ENCODE measurements around the gene EIF2AK3. TPM values are rescaled to one million over a fixed set of nuclear protein-coding genes. Genes with fewer than 3 reads are reported as not detected.
A peak's percentile ranks its signal among the peaks of the same experiment; 100 is the strongest.
"Not testable (repeated sequence)": the region's sequence is repeated elsewhere in the genome, so short reads cannot be mapped to it uniquely, and the experiment has no call there.

EIF2AK3 gene
- polyA plus RNA-seq, 2 donors: 2.5 to 5.7 TPM

DNA sequence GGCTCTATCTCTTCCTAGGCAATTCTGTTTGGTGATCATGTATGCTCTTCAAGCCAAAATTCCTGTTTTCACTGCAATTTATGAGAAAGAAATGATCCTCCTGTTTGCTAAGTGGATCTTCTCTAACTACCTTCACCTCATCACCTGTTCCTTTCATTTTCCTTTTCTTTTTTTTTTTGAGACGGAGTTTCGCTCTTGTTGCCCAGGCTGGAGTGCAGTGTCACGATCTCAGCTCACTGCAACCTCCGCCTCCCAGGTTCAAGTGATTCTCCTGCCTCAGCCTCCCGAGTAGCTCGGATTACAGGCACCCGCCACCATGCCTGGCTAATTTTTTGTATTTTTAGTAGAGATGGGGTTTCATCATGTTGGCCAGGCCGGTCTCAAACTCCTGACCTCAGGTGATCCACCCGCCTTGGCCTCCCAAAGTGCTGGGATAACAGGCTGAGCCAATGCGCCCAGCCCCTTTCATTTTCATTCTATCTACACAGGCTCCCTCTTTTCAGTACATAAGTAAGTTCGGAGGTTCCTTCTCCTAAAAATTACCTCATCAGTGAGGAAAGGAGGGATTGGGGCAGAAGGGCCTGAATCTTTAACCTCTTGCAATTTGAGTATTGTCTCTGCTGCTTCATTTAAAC is 3.3 kb downstream of the EIF2AK3 start:
- H3K27ac ChIP-seq (ENCODE audit: low read depth in 2 of 2, low read length in 1 of 2); H3K27me3 ChIP-seq (ENCODE audit: control insufficient read depth in 1 of 2, insufficient read depth in 2 of 2, low read length in 2 of 2); H3K9me3 ChIP-seq (ENCODE audit: control insufficient read depth in 2 of 2, insufficient read depth in 1 of 2, low read depth in 1 of 2, low read length in 1 of 2); H3K36me3 ChIP-seq (ENCODE audit: control insufficient read depth in 2 of 2, insufficient read depth in 2 of 2, low read length in 1 of 2); H3K4me1 ChIP-seq (ENCODE audit: control insufficient read depth in 2 of 2, insufficient read depth in 2 of 2, low read length in 1 of 2); H3K4me3 ChIP-seq (ENCODE audit: low read depth in 1 of 2, low read length in 2 of 2): not testable (repeated sequence)
- WGBS, 2 donors: 88 to 95% methylated on average over 11 of the region's 11 CpGs

DNA sequence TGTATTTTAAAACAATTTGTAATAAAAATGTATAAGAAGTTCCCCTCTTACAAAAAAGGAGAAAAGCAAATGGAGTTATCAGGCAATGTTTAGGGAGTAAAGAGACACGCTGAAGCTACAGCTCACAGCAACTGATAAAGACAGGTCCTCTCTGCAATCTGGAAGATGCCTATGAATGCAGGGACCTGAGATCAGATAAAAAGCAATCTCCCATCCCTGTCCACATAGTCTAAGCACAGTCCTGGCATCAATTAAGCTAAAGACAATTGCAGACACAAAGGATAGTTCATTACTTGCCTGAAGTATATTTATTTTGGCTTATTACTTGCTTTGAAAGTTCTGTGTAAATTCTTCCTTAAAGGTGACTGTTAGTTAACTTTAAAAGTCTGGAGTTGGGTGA is 5.0 kb downstream of the EIF2AK3 start:
- H3K36me3 ChIP-seq (ENCODE audit: control insufficient read depth in 2 of 2, insufficient read depth in 2 of 2, low read length in 1 of 2): no peaks in the 10 kb centered on the region
- no peak overlapping the region for H3K4me3 ChIP-seq (ENCODE audit: low read depth in 1 of 2, low read length in 2 of 2)
- H3K27me3 ChIP-seq (ENCODE audit: control insufficient read depth in 1 of 2, insufficient read depth in 2 of 2, low read length in 2 of 2): no peaks in the 10 kb centered on the region
- peaks cover 0 to 6% of the 10 kb centered on the region in 2 donors for H3K4me1 ChIP-seq (ENCODE audit: control insufficient read depth in 2 of 2, insufficient read depth in 2 of 2, low read length in 1 of 2)
- no peak overlapping the region for H3K27ac ChIP-seq (ENCODE audit: low read depth in 2 of 2, low read length in 1 of 2)
- WGBS, 2 donors: 50 to 63% methylated on average over 1 of the region's 1 CpG
- no peaks in the 10 kb centered on the region for H3K9me3 ChIP-seq (ENCODE audit: control insufficient read depth in 2 of 2, insufficient read depth in 1 of 2, low read depth in 1 of 2, low read length in 1 of 2)

DNA sequence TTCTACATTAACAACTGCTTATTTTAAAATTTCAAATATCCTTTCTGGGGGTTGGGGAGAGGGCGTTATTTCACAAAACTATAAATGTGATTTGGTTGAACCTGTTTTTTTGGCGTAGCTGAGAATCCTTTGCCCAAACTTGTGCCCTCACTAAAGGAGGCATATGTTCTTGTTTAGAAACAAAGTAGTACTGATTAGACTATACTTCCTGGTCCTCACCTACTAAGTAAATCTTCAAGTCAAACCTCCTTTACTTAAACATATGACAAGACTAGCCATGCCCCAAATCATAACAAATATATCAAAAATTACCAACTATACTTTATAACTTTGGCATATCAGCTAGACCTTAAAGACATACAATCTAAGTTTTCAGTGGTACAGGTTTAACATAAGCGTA is 5.8 kb downstream of the EIF2AK3 start:
- Histone ChIP-seq H3K4me3 (ENCODE audit: low read depth in 1 of 2, low read length in 2 of 2) (no peak overlapping the region), H3K36me3 (ENCODE audit: control insufficient read depth in 2 of 2, insufficient read depth in 2 of 2, low read length in 1 of 2) (no peaks in the 10 kb centered on the region), H3K4me1 (ENCODE audit: control insufficient read depth in 2 of 2, insufficient read depth in 2 of 2, low read length in 1 of 2) (peaks cover 0 to 6% of the 10 kb centered on the region in 2 donors), H3K27me3 (ENCODE audit: control insufficient read depth in 1 of 2, insufficient read depth in 2 of 2, low read length in 2 of 2) (no peaks in the 10 kb centered on the region), H3K9me3 (ENCODE audit: control insufficient read depth in 2 of 2, insufficient read depth in 1 of 2, low read depth in 1 of 2, low read length in 1 of 2) (no peaks in the 10 kb centered on the region), H3K27ac (ENCODE audit: low read depth in 2 of 2, low read length in 1 of 2) (no peak overlapping the region)
- 67% methylated on average over 3 of the region's 3 CpGs for WGBS, 2 donors

DNA sequence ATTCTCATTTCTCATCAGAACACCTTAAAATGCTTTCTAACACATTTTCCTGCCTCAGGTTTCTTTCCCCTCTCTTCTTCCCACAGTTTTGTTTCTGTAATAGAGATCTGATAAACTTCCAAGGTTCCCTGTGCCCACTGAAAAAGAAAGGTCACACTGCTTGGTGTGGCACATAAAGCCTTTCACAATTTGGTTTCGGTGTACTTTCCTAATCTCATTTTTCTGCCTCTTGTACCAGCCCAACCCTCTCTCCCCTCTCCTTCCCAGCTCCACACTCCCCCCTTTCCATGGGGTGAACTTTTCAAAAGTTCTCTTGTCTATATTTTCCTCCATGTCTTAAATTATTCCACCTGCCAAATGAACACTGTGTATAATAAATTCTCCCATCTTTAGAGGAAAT is 7.2 kb downstream of the EIF2AK3 start:
- 74 to 85% methylated on average over 1 of the region's 1 CpG for WGBS, 2 donors
- Histone ChIP-seq H3K4me1 (ENCODE audit: control insufficient read depth in 2 of 2, insufficient read depth in 2 of 2, low read length in 1 of 2) (peaks cover 0 to 3% of the 10 kb centered on the region in 2 donors), H3K36me3 (ENCODE audit: control insufficient read depth in 2 of 2, insufficient read depth in 2 of 2, low read length in 1 of 2) (no peaks in the 10 kb centered on the region), H3K27ac (ENCODE audit: low read depth in 2 of 2, low read length in 1 of 2) (no peak overlapping the region), H3K9me3 (ENCODE audit: control insufficient read depth in 2 of 2, insufficient read depth in 1 of 2, low read depth in 1 of 2, low read length in 1 of 2) (no peaks in the 10 kb centered on the region), H3K4me3 (ENCODE audit: low read depth in 1 of 2, low read length in 2 of 2) (no peak overlapping the region), H3K27me3 (ENCODE audit: control insufficient read depth in 1 of 2, insufficient read depth in 2 of 2, low read length in 2 of 2) (no peaks in the 10 kb centered on the region)

DNA sequence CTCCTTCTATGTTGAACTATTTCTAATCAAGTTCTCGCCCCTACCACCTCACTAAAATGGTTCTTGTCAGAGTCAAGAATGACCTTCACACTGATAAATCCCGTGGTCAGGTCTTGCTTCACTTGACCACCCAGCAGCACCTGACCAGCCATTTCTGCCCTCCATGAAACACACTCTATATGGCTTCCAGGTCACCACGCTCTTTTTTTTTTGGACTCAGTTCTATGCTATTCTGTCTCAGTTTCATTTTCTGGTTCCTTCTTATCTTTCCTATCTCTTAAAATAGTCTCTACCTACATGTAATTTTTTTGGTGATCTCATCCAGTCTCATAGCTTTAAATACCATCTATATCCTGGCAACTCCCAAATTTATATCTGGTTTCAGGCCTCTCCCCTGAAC is 11.4 kb downstream of the EIF2AK3 start:
- 86 to 97% methylated on average over 3 of the region's 3 CpGs for WGBS, 2 donors
- H3K27me3 ChIP-seq (ENCODE audit: control insufficient read depth in 1 of 2, insufficient read depth in 2 of 2, low read length in 2 of 2): no peaks in the 10 kb centered on the region
- H3K27ac ChIP-seq (ENCODE audit: low read depth in 2 of 2, low read length in 1 of 2): no peak overlapping the region
- no peak overlapping the region for H3K4me3 ChIP-seq (ENCODE audit: low read depth in 1 of 2, low read length in 2 of 2)
- no peaks in the 10 kb centered on the region for H3K9me3 ChIP-seq (ENCODE audit: control insufficient read depth in 2 of 2, insufficient read depth in 1 of 2, low read depth in 1 of 2, low read length in 1 of 2)
- peaks cover 0 to 3% of the 10 kb centered on the region in 2 donors for H3K4me1 ChIP-seq (ENCODE audit: control insufficient read depth in 2 of 2, insufficient read depth in 2 of 2, low read length in 1 of 2)
- no peaks in the 10 kb centered on the region for H3K36me3 ChIP-seq (ENCODE audit: control insufficient read depth in 2 of 2, insufficient read depth in 2 of 2, low read length in 1 of 2)

DNA sequence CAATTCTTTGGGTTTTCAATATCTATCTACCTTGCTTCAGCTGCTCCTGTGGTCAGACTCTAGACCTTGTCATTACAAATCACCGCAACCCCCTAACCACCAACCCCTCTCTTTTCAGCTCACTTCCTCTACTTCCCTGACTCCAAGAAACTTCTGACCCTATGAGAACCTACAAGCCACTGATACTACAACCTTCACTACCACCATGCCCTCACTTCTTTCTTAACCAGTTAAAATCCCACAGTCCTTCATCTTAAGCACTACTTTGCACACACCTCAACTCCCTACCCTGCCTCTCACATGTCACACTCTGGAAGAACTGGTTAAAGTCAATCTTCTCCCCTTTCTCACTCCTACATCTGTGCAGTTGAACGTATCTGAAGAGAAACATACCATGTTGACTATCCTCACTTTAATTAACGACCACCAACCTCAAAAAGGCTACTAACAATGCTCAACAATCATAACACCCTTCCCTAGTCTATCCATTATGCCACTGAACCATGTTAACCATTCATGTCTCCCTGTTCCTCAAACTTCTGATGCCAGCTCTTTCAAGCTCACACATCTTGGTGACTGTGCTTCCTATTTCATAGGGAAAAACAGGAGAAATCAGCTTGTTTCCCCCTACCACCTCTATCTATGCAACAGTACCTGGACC is 12.6 kb downstream of the EIF2AK3 start:
- no peaks in the 10 kb centered on the region for H3K36me3 ChIP-seq (ENCODE audit: control insufficient read depth in 2 of 2, insufficient read depth in 2 of 2, low read length in 1 of 2)
- H3K4me1 ChIP-seq (ENCODE audit: control insufficient read depth in 2 of 2, insufficient read depth in 2 of 2, low read length in 1 of 2): peaks cover 0 to 3% of the 10 kb centered on the region in 2 donors
- H3K27me3 ChIP-seq (ENCODE audit: control insufficient read depth in 1 of 2, insufficient read depth in 2 of 2, low read length in 2 of 2): no peaks in the 10 kb centered on the region
- WGBS, 2 donors: 84 to 89% methylated on average over 3 of the region's 3 CpGs
- no peak overlapping the region for H3K27ac ChIP-seq (ENCODE audit: low read depth in 2 of 2, low read length in 1 of 2)
- no peak overlapping the region for H3K4me3 ChIP-seq (ENCODE audit: low read depth in 1 of 2, low read length in 2 of 2)
- no peaks in the 10 kb centered on the region for H3K9me3 ChIP-seq (ENCODE audit: control insufficient read depth in 2 of 2, insufficient read depth in 1 of 2, low read depth in 1 of 2, low read length in 1 of 2)

DNA sequence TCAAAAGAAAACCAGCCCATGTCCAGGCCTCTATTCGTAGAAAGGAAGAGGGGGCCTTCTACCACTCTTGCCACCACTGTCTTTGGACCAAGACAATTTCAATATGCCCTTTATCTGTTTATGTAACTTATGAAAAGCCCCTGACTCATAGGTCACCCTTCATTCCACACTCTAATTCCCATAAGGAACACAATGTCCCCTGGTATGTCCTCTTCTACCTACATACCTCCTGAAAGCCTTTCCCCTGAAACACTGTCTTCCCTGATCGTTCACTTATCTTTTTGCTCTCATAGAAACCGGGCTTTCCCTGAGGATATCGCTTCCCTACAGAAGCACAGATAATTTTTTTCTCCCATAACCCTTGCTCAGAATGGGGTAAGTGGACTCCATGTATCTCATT is 13.3 kb downstream of the EIF2AK3 start:
- Histone ChIP-seq H3K27ac (ENCODE audit: low read depth in 2 of 2, low read length in 1 of 2) (no peak overlapping the region), H3K4me1 (ENCODE audit: control insufficient read depth in 2 of 2, insufficient read depth in 2 of 2, low read length in 1 of 2) (peaks cover 0 to 3% of the 10 kb centered on the region in 2 donors), H3K36me3 (ENCODE audit: control insufficient read depth in 2 of 2, insufficient read depth in 2 of 2, low read length in 1 of 2) (no peaks in the 10 kb centered on the region), H3K9me3 (ENCODE audit: control insufficient read depth in 2 of 2, insufficient read depth in 1 of 2, low read depth in 1 of 2, low read length in 1 of 2) (no peaks in the 10 kb centered on the region), H3K4me3 (ENCODE audit: low read depth in 1 of 2, low read length in 2 of 2) (no peak overlapping the region), H3K27me3 (ENCODE audit: control insufficient read depth in 1 of 2, insufficient read depth in 2 of 2, low read length in 2 of 2) (no peaks in the 10 kb centered on the region)
- WGBS, 2 donors: 92 to 94% methylated on average over 4 of the region's 4 CpGs

DNA sequence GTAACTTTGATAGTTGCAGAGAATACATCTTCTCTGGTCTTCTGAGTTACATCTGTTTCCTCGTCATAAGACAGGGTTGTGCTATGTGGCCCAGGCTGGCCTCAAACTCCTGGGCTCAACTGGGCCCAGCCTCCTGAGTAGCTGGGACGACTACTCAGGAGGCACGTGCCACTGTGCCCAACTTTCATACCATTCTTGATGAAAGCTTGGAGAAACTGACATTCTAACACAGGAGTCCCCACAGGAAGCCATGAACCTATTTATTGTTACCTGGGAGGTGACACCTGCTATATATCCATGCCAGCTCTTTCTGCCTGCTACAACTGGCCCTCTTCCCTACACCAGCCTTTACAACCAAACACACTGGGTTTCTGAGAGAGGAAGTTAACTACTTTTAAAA is 19.1 kb downstream of the EIF2AK3 start:
- no peak overlapping the region for H3K4me3 ChIP-seq (ENCODE audit: low read depth in 1 of 2, low read length in 2 of 2)
- no peaks in the 10 kb centered on the region for H3K36me3 ChIP-seq (ENCODE audit: control insufficient read depth in 2 of 2, insufficient read depth in 2 of 2, low read length in 1 of 2)
- no peaks in the 10 kb centered on the region for H3K9me3 ChIP-seq (ENCODE audit: control insufficient read depth in 2 of 2, insufficient read depth in 1 of 2, low read depth in 1 of 2, low read length in 1 of 2)
- H3K27ac ChIP-seq (ENCODE audit: low read depth in 2 of 2, low read length in 1 of 2): peak overlapping the region in 1 of 2 donors; percentile 34
- no peaks in the 10 kb centered on the region for H3K27me3 ChIP-seq (ENCODE audit: control insufficient read depth in 1 of 2, insufficient read depth in 2 of 2, low read length in 2 of 2)
- no peaks in the 10 kb centered on the region for H3K4me1 ChIP-seq (ENCODE audit: control insufficient read depth in 2 of 2, insufficient read depth in 2 of 2, low read length in 1 of 2)
- WGBS, 2 donors: 76 to 91% methylated on average over 3 of the region's 3 CpGs

DNA sequence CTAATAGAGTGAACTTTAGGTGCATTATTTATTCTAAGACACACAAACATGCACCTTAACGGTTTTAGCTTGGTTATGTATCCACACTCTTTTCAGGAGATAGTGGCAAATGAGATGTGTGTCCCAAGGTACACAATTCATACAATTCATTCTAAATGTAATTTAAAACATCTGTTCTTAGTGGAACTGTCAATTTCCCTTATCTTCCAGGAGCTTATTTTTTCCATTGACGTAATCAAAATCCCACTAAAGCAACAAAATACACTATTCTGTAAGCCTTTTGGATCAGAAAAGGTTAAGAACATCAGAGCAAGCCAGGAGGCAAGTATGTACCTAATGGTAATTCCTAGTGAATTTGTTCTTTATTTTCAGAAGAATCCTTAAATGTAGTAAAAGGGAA is 19.8 kb downstream of the EIF2AK3 start:
- no peak overlapping the region for H3K4me3 ChIP-seq (ENCODE audit: low read depth in 1 of 2, low read length in 2 of 2)
- H3K4me1 ChIP-seq (ENCODE audit: control insufficient read depth in 2 of 2, insufficient read depth in 2 of 2, low read length in 1 of 2): no peaks in the 10 kb centered on the region
- no peaks in the 10 kb centered on the region for H3K36me3 ChIP-seq (ENCODE audit: control insufficient read depth in 2 of 2, insufficient read depth in 2 of 2, low read length in 1 of 2)
- WGBS, 2 donors: 81 to 88% methylated on average over 2 of the region's 2 CpGs
- H3K27ac ChIP-seq (ENCODE audit: low read depth in 2 of 2, low read length in 1 of 2): no peak overlapping the region
- H3K9me3 ChIP-seq (ENCODE audit: control insufficient read depth in 2 of 2, insufficient read depth in 1 of 2, low read depth in 1 of 2, low read length in 1 of 2): no peaks in the 10 kb centered on the region
- H3K27me3 ChIP-seq (ENCODE audit: control insufficient read depth in 1 of 2, insufficient read depth in 2 of 2, low read length in 2 of 2): no peaks in the 10 kb centered on the region

Data from esophagus (tissue), 2 donors.